ENCODE measurements around the gene ZNF561.

ZNF561 gene

DNA sequence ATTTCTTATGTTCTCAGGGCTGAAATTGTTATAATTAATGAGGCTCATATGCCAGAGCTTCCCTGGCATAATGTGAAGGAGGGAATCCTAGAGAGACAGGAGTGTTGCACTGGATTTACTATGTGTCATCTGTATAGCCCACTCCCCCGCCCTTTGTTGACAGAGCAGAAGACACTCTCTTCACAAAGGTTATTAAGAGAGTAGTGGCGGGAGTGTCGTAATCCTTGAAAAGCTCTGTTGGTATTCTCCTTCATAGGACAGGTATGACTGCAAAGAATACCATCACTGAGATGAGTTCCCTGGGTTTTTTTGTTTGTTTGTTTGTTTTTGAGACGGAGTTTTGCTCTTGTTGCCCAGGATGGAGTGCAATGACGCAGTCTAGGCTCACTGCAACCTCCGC is 50.8 kb downstream of the ZNF561 start:
- no peak for DNase-seq

DNA sequence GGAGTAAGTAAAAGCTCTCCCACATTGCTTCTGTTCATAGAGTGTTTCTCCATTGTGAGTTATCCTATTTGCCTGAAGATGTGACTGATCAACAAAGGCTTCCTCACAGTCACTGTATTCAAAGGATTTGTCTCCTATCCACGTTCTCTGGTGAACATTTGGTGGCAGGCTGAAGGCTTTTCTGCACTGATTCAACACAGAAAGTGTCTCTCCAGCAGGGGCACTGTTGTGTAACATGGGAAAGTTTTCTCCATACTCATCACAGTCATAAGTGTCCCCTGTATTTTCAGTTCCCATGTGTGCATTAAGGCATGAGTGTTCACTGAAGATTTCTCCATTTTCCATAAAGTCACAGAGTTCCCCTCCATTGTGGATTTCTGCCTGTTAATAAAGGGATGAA is 54.3 kb downstream of the ZNF561 start:
- no peak for DNase-seq

DNA sequence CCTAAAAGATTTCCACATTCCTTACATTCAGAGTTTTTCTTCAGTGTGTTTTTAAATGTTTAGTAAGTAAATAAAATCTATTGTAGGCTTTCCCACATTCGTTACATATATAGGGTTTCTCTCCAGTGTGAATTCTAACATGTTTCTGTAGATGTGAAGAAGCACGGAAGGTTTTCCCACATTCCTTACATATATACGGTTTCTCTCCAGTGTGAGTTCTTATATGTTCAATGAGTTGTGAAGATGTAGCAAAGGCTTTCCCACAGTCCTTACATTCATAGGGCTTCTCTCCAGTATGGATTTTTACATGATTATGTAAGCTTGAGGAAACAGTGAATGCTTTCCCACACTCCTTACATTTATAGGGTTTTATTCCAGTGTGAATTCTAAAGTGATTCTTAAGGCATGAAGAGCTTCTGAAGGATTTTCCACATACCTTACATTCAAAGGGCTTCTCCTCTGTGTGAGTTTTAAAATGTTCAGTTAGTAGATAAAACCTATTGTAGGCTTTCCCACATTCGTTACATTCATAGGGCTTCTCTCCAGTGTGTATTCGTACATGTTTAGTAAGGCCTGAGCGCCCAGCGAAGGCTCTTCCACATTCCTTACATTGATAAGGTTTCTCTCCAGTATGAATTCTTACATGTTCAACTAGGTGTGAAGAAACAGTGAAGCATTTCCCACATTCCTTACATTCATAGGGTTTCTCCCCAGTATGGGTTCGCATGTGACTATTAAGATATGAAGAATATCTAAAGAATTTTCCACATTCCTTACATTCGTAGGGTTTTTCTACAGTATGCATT is 54.9 kb downstream of the ZNF561 start:
- no peak for DNase-seq

All from activated CD4-positive, alpha-beta T cell treated with anti-CD3 and anti-CD28 coated beads, Interleukin-2, amount 50 U/mL, for 1 hour (primary cell).